HG03045 (cell line): ENCODE data around the gene FOXC2.

Source experiments
- ATAC-seq: cut with Tn5 transposase; IDR thresholded peaks from one replicate; pipeline ENCODE4 v1.9.1; 2021; ENCODE audit warnings: mild to moderate bottlenecking, moderate library complexity; ENCODE audit not compliant: unreplicated experiment

Gene FOXC2

DNA sequence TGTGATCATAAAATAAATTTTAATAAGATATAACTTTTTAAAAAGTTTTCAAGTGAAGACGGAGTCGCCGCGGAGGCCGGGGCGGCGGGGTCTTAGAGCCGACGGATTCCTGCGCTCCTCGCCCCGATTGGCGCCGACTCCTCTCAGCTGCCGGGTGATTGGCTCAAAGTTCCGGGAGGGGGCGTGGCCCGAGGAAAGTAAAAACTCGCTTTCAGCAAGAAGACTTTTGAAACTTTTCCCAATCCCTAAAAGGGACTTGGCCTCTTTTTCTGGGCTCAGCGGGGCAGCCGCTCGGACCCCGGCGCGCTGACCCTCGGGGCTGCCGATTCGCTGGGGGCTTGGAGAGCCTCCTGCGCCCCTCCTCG, at the start of gene FOXC2:
TSS of gene FOXC2 (plus strand) at position 229 of the 365 bp plus-strand sequence. CDS start 507 bp downstream, outside the sequence.
- no peak for ATAC-seq

DNA sequence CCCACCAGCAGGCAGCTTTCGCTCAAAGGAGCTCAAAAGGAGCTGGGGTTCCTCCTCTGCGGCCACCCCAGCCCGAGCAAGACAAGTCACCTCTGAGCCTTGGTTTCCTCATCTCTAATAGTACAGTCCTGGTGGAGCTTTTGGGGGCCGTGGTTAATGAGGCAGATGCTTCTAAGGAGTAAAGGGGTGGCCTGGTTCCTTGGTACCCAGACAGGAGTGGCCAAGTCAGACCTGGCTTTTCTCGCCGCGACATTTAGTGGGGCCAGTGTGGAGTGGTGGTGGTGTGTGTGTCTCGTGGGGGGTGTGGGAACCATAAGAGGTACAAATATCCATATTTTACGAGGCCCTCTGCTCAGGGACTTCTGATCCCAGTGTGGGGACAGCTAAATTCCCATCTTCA, 49.6 kb upstream of the FOXC2 start:
- no peak for ATAC-seq

DNA sequence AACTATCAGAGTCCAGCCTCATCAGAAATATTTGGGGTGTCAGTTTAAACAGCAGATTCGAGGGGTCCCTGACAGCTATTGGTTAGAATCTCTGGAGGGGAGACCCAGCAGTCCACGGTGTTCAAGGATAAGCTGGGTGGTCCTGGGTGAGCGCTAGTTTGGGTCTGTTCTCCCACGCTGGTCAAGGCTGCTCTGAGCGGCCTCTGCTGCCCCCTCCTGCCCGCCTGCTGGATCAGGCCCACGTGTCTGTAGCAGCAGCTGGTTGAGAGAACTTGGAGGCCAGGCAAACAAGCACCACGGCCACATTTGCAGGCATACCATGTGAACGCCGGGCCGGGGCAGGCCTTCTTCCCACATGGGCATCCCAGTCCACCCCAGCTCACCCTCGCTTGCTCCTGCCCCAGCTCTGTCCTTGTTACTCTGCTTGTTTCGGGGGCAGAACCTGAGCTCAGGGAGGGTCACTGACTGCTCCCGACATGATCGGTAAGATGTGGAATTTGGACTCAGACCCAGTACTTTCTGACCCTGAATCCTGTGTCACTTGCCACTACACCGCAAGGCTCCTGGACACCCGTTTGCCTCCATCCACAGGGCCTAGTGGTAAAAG, 48.9 kb upstream of the FOXC2 start:
- no peak for ATAC-seq

DNA sequence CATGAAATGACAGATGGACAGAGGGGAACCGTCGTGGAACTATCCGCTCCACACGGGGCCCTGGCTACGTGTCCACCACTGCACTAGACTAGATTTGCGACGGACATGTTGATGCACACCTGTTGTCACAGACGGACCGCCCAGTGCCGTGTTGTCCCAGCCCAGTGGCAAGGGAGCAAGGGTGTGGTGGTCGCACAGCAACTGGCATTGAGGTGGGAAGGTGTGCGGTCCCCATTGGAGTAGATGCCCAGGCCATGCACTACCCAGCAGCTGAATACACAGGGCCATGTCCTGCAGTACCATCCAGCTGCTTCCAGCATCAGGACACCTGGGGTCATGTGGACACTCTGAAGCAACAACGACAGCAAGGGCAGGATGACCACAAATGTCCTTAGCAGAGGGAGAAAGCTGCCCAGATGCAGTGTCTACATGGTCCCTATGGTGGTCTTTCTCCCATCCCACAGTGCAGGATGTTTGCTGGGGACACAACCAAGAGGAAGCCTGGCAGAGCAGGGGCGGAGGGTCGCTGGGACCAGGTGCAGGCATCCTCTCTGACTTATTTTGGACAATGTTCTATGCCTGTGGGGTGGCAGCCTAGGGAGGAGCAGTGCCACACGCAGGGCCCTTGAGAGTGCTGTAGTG, 47.5 kb upstream of the FOXC2 start:
- no peak for ATAC-seq

DNA sequence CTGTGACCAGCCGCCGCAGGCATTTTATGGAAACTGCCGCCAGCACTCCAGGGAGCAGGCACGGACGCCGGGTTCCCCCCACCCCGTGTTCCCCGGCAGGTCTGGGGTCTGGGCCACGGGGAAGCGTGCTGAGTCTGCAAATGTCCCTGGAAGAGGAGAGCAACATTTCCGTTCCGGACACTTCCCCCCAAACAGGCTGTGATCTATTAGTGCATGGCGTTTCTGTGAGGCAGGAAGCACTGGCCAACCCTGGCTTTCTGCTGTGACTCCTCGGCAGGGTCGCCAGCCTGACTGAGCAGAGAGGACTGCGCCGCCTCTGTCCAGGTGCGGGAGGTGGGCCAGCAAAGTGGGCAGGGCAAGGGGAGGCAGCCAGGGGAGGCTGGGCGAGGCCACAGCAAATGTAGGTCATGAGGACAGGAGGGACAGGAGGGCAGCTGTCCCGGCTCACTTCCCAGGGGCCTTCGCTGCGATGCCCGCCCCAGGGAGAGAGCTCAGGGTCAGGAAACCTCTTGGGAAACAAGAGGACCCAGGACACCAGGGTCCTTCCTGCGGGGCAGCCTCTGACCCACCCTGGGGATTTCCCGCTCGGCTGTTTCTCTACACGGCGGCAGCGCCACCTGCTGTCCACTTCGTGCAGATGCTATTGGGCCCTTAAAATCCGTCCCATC, 46.8 kb upstream of the FOXC2 start:
- ATAC-seq, result no peak

DNA sequence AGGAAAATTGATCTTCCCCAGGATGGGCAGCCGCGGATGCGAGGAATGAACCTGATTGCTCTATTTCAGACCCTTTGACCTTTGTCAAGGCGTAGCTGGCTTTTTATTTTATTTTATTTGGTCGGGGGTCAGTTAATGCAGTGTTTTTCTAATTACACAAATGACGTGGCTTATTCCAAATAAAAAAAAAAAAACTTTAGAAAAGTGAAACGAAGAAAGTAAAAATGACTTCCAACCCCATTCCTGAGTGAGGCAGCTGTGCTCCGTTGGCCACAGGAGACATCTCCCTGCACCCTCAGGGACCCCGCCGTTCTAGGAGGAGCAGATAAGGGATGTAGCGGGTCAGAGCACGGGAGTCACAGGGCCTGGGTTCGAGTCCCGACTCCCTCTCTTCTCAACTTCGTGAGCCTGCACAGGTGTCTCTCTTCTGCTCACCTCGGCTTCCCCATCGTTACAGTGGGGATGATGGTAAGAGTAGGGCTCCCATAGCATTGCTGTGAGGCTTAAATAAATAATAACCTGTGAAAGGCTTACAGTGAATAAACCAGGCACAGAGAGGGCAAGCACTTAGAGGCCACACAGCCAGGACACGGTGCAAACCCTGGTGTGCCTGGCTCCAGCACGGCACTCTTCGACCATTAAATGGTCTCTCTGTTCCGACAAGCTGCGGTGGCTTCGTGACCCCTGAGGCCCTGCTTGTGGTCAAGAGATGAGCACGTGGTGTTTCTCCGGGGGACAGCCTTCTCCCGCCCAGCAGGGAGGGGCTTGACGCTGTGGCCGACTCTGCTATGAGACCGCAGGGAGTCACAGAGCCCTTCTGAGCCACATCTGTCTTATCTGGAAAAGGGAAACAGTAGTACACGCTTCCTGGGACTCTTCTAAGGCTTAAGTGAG, 46.1 kb upstream of the FOXC2 start:
- ATAC-seq, result no peak

DNA sequence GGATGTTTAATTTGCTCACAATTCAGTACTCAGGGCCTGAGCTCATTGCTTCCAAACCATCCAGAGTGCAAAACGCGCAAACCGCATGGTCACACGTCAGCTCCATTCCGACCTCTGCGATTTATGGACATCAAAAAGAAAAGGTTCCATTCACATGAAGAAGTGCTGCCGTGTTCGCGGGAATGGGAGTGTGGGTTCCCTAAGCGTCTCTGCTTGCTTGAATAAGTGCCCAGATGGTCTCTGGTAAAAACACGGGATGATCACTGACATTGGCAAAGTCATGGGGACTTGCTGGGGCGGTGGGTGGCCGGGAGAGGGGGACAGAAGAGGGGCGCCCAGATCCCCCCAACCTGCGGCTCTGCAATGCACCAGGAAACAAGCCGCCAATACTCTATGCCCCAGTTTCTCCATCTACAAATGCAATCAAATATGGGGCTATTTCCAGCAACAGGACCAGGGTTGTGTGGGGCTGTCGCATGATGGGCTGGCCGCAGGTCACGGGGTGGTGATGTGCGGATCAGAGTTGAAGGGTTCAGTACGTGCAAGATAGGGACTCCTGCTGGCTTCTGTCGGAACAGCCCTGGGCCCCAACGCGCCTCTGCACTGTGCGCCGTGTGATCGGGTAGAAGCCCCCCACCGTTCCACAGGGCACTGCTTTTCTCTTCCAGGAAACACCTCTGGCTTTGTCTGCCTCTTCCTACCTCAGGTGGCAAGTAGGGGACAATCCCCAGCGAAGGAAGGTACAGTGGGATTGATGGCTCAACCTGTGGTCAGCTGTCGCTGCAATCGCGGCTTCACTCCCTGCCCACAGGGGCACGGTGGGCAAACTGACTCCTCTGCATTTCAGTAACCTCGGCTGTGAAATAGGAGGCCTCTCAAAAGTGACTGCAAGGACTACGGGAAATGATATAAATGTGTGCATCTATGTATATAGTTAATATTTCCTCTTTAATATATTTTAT, 45.1 kb upstream of the FOXC2 start:
- ATAC-seq, result no peak

DNA sequence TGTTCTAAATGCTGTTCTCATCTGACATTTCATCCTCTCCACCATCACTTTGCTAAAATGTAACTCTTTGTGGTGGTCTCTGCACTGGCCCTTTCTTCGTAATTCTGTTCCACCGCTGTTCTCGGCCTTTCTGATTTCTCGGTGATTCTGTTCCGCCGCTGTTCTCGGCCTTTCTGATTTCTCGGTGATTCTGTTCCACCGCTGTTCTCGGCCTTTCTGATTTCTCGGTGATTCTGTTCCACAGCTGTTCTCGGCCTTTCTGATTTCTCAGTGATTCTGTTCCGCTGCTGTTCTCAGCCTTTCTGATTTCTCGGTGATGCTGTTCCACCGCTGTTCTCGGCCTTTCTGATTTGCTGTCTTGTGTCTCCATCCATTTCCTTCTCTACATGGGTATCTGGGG, 44.0 kb upstream of the FOXC2 start:
- ATAC-seq, result no peak

DNA sequence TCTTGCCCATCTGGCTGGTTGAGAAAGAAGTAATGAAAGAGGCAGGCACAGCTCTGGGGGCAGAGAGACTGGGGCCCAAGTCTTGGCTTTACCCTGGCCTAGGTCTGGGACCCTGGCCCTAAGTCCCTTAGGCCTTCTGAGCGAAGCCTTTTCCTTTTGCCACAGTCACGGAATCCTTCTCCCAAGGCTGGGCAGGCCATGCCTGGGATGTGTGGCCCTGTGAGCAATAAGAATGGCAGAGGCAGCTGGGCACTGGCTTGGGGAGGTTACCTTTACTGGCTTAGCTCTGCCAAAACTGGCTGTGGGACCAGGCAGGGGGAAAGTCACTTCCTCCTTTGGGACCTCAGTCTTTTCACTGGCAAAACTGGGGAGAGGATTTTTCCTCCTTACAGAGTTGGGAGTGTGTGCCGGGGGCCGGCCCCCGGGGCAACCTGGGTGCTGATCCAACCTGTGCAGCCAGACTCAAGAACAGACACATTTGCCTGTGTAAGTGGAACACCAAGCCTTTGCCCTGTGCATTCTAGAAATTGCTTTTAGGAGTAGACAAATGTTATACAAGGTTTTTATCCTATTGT, 43.4 kb upstream of the FOXC2 start:
- ATAC-seq, result no peak

DNA sequence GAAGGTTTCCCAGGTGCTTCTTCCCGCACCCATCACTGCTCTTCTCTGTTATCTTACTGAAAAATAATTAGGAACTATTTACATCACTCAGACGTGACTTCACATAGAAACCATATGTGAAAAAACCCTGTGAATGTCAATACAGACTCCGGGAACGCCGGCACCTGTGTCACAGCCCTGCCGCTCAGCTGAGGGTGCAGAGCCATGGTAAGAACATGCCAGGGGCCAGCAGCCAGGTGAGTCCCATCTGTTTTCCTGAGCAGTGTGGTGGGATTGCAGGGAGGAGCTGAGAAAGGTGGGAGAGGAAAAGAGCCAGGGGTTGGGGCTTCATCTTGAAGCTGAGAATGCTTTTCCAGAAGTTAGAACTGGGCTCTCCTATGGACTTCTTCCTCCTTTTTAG, 42.6 kb upstream of the FOXC2 start:
- ATAC-seq, result no peak

DNA sequence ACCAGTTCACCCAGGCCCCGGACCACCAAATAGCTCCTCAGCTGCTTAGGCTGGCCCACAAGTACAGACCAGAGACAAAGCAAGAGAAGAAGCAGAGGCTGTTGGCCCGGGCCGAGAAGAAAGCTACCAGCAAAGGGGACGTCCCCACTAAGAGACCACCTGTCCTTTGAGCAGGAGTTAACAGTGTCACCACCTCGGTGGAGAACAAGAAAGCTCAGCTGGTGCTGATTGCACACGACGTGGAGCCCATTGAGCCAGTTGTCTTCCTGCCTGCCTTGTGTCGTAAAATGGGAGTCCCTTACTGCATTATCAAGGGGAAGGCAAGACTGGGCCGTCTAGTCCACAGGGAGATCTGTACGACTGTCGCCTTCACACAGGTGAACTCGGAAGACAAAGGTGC, 40.9 kb upstream of the FOXC2 start:
- no peak for ATAC-seq

DNA sequence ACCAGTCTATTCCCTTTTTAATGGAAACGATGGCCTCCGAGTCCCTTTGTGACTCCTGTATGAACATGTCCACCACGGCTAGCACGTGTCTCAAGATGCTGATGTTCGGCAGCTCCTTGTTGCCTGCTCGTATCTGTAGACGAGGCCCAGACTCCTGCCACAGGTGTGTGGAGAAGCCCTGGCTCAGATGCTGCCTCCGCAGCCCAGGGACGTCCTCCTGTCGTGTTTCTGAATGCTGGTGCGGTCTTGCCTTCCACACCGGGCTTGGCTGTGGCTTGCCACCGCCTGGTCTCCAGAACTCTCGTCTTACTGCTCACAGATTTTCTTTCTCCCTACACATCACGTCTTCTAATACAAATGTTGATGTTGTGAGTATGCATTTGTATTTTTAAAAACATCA, 39.3 kb upstream of the FOXC2 start:
- no peak for ATAC-seq

DNA sequence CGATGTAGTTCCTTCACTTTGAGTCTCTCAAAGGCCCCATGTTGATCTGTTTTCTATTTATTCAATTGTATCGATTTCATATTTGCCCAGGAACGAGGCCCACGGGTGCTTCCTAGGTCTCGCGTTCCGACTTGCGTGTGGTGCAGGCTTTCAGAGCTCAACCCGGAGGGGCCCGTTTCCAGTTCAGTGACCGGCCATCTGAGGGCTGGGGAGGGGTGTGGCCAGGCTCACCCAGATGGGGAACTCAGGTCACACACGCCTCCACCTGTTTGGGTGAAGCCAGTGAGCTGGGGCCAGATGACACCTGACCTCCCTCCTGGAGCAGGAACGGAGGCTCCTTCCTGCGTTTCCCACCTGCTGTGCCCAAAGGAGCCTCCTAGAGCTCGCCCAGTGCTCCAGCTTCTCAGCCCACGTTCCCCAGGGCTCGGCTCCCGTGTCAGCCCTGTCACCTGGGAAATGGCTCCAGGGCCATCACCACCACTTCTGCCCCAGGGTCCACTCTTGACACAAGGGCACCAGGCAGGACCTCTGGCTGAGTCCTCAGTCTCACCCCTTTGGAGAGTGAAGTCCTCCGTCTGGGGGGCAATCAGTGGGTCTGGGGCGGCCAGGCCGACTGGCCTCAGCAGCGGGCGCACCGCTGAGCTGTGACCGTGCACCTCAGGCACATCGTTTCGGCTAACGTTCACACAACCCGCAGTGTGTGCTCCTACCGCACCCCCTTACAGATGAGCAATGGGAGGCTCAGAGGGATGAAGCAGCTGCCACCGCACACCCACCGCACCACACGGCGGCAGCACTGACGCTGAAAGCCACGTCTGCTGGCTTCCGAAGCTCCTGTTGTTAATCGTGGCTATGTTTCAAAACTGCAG, 38.3 kb upstream of the FOXC2 start:
- ATAC-seq, result no peak

DNA sequence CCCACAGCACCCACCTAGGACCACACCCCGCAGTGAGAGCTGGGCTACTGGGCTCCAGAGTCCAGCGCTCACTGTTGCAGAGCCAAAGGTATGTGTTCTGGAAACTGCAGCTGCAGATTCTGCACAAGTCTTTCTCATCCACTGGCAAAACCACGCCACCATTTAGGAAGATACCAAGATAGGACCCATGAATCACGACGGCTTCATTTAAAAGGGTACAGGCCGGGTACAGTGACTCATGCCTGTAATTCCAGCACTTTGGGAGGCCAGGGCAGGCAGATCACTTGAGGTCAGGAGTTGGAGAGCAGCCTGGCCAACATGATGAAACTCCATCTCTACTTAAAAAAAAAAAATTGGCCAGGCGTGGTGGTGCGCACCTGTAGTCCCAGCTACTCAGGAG, 37.5 kb upstream of the FOXC2 start:
- ATAC-seq, result no peak

DNA sequence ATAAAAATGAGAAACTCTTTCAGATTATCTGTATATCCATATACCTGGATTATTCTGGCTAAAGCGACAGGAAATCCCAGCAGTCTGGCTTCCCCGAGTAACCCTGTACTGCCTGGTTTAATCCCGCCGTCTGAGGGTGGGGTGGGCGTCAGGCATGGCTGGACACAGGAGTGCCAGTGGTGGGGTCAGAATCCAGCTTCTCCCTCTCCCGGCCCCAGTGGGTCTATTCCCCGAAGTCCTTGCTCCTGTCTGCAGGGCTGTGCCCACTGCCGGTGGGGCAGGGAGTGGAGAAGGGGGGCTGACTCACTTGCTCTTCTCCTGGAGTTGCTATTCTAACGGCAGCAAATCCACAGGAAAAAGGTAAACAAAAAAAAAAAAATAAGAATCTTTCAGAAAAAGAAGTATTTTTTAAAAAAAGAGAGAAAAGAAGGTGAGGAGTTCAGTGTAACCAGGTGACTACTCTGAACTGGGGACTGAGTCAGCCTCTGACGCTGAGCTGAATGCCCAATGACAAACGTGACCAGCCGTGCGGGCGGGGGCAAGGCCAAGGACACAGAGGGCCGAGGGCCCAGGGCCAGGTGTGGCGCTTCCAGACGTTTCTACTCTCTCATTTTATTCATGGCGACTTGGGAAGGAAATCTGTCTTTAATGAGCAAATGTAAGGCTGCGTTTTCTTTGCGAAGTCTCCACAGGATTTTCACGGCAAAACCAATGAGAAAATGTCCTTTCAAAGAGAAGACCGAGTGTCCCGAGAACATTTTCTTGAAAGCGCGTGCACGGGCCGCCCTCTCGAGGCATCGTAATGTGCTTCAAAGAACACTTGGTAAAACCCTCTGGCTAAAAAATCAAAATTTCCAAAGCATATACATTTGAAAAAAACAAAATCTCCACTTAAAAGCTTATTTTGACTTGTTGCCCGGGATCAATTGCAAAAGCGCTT, 36.1 kb upstream of the FOXC2 start:
- no peak for ATAC-seq

DNA sequence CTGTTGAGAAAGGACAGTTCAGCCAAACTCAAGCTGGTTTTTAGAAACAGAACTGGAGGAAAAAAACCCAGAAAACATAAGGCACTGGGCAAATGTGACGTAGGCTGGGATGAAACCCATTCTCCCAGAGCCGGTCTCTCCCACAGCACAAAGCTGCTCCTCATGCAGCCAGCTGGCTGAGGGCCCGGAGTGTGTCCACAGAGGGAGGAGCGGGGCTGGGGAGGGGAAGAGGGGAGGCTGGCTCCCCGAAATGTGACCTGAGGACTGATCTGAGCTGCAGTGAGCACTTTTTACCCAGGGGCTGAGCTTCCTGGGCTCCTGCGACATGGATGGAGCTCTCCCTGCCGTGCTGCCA, 35.5 kb upstream of the FOXC2 start:
- ATAC-seq, result no peak

DNA sequence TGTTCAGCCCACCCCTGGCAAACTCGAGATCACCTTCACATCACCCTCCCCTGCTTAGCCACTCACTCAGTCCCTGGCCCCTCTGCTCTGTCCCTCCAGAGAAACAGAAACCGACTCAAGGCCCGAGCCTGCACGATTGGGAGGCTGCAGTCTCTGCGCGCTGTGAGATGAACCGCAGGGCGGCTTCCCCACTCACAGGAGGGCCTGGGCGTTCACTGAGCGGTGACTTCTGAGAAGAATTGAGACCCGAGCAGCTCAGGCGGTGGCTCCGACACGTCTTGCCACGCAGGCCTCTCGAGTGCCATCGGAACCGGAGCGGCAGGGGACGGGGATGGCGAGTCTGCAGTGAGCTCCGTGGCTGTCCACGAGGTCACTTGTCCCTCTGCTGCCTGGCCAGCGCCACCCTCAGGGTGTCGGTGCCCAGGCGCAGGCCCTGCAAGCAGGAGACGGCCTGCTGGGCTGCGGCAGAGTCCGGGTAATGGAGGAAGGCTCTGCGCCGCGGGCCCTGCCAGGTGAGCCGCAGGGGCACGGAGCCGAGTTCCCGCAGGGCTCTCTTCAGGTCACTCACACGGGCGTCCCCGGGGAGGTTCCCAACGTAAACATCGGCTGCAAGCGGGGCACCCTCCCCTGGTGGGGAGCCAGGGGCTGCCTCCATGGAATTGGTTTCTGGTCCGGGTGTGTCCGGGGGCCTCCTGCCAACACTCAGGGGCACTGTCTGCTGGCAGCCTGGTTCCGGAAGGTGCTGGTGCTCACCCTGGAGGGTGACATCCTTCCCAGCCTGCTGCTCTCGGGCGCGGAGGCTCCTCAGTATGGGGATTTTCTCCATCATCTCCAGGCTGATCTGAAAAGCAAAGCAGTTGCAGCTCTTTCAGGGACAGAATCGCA, 34.7 kb upstream of the FOXC2 start:
- ATAC-seq, result no peak
